Kidney (tissue), 14 donors: ENCODE measurements around the gene MPDU1. TPM values are rescaled to one million over a fixed set of nuclear protein-coding genes. Genes with fewer than 3 reads are reported as not detected.
A peak's percentile ranks its signal among the peaks of the same experiment; 100 is the strongest.

ENCODE experiments used
- DNase-seq, 5 donors: peaks; one replicate each; pipeline ENCODE4 v3.0.0-alpha.2; 2013 to 2020
- FAIRE-seq: peaks from 2 replicates; lab custom pipeline; 2012; peaks lifted over from hg19 to GRCh38; lab: Jason Lieb, UNC
- H3K27ac ChIP-seq, 2 donors: one replicate each; pipeline ENCODE4 v1.7.0; 2013; ENCODE audit warnings: low read depth in 2 of 2, low read length in 2 of 2, inconsistent platforms in 1 of 2
- H3K27me3 ChIP-seq: one replicate; pipeline ENCODE4 v1.7.1; 2013; ENCODE audit warnings: low read length, inconsistent platforms; ENCODE audit not compliant: control insufficient read depth, insufficient read depth
- H3K36me3 ChIP-seq, 3 donors: one replicate each; pipeline versions ENCODE4 v1.7.0 to v1.7.1; 2013; ENCODE audit warnings: low read length in 3 of 3, control low read depth in 1 of 3, inconsistent platforms in 1 of 3; ENCODE audit not compliant: insufficient read depth in 3 of 3, control insufficient read depth in 2 of 3
- H3K4me1 ChIP-seq, 3 donors: one replicate each; pipeline versions ENCODE4 v1.7.0 to v1.7.1; 2013; ENCODE audit warnings: low read length in 3 of 3, inconsistent platforms in 1 of 3, low read depth in 1 of 3; ENCODE audit not compliant: control insufficient read depth in 2 of 3, insufficient read depth in 2 of 3
- H3K4me3 ChIP-seq, 3 donors: one replicate each; pipeline versions ENCODE4 v1.7.0 to v1.8.1; 2013; ENCODE audit warnings: low read length in 3 of 3, control low read depth in 1 of 3, inconsistent platforms in 1 of 3
- H3K9ac ChIP-seq, 3 donors: one replicate each; pipeline versions ENCODE4 v1.7.0 to v1.7.1; 2013; ENCODE audit warnings: low read length in 3 of 3, control low read depth in 1 of 3, inconsistent platforms in 1 of 3
- H3K9me3 ChIP-seq, 3 donors: one replicate each; pipeline versions ENCODE4 v1.7.0 to v1.7.1; 2013; ENCODE audit warnings: low read length in 3 of 3, control low read depth in 1 of 3, inconsistent platforms in 1 of 3; ENCODE audit not compliant: control insufficient read depth in 2 of 3, insufficient read depth in 1 of 3
- intact Hi-C: fragments of 100-400 bp; cut with DNase I; formaldehyde crosslinking; loops from one replicate; pipeline ENCODE4 v1.11.1; 2022
- polyA plus RNA-seq: library from polyadenylated mRNA; stranded (reverse); fragments of 350-450 nt; fragmentation: Illumina TruSeq; extraction: RNeasy Lipid Tissue Mini Kit (QIAGEN cat#74804); gene quantifications from one replicate; pipeline ENCODE4 v1.2.3, GENCODE V29; 2014; ENCODE audit warnings: low read depth, low replicate concordance; ENCODE audit not compliant: insufficient read depth
- total RNA-seq: library from RNA; stranded (reverse); fragmentation: NEBNext Ultra II Directional; extraction: Animal tissue kit (Norgen Biotek cat#: 25700); gene quantifications from one replicate; pipeline ENCODE4 v1.2.1, GENCODE V29; 2021
- TF ChIP-seq, protein P1 (sequence below): IDR thresholded peaks from 3 replicates; pipeline ENCODE4 v1.5.1; 2012; ENCODE audit warnings: mild to moderate bottlenecking, moderate library complexity, borderline replicate concordance; ENCODE audit not compliant: insufficient read depth; ENCODE audit errors: extremely low read depth
- donor health status: control.
- donor health status: control.
- donor health status: control.
- donor health status: control.
- donor health status: control.
- donor health status: DM: yes; HTN: yes; CAD: no.
- donor health status: Normal renal cell carcinoma (clear cell type).

MPDU1 gene
- total and polyA plus RNA-seq, 2 donors from 2014 or later: 54.2 to 145 TPM

- H3K4me3 ChIP-seq: no peak within 1 kb of the TSS
- no peaks in the 10 kb centered on the region for H3K36me3 ChIP-seq
- peak in 1 of 5 donors; percentile 57 for DNase-seq
- TF ChIP-seq, protein P1, sequence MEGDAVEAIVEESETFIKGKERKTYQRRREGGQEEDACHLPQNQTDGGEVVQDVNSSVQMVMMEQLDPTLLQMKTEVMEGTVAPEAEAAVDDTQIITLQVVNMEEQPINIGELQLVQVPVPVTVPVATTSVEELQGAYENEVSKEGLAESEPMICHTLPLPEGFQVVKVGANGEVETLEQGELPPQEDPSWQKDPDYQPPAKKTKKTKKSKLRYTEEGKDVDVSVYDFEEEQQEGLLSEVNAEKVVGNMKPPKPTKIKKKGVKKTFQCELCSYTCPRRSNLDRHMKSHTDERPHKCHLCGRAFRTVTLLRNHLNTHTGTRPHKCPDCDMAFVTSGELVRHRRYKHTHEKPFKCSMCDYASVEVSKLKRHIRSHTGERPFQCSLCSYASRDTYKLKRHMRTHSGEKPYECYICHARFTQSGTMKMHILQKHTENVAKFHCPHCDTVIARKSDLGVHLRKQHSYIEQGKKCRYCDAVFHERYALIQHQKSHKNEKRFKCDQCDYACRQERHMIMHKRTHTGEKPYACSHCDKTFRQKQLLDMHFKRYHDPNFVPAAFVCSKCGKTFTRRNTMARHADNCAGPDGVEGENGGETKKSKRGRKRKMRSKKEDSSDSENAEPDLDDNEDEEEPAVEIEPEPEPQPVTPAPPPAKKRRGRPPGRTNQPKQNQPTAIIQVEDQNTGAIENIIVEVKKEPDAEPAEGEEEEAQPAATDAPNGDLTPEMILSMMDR: no peak
- FAIRE-seq: no peak
- no peak within 1 kb of the TSS for H3K27ac ChIP-seq
- no peak within 1 kb of the TSS for H3K9ac ChIP-seq
- intact Hi-C loops: no loop called here
- H3K9me3 ChIP-seq: no peaks in the 10 kb centered on the region
- H3K4me1 ChIP-seq: peaks cover 0 to 9% (median 9%) of the 10 kb centered on the region in 3 donors
- no peaks in the 10 kb centered on the region for H3K27me3 ChIP-seq
Observed at GRCh38 chr17:7629939-7630571, 46.4 kb downstream of the MPDU1 start, which contains the start of gene SHBG. Gene SHBG, plus strand, starts transcription at chr17:7630135. Its CDS starts 38 bp downstream, at chr17:7630173.

GRCh38 chr17:7631398-7632380 lies 48.0 kb downstream of the MPDU1 start:
- TF ChIP-seq, protein P1: no peak
- Histone ChIP-seq H3K4me3 (no peak overlapping the region), H3K4me1 (peaks cover 0 to 9% (median 9%) of the 10 kb centered on the region in 3 donors), H3K9me3 (no peaks in the 10 kb centered on the region), H3K27me3 (no peaks in the 10 kb centered on the region), H3K36me3 (no peaks in the 10 kb centered on the region), H3K27ac (peak overlapping the region in 1 of 2 donors; percentile 49), H3K9ac (peak overlapping the region in 1 of 3 donors; percentile 34)
- FAIRE-seq (no peak), DNase-seq (no peak)
- intact Hi-C loops: no loop called here

DNA sequence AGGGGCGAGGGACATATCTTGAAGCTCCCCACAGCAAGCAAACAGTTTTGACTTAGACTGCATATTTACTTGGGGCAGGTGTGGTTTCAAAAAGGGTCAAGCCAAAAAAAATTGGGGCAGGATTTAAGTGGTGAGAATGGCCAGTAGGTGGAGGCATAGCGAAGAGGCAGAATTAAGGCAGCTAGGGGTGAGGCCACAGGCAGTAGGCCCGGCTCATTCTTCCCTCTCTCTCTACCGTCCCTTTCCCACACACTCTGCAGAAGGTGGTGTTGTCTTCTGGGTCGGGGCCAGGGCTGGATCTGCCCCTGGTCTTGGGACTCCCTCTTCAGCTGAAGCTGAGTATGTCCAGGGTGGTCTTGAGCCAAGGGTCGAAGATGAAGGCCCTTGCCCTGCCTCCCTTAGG lies 48.8 kb downstream of the MPDU1 start:
- no peaks in the 10 kb centered on the region for H3K36me3 ChIP-seq
- H3K9ac ChIP-seq: no peak overlapping the region
- intact Hi-C loops: no loop called here
- H3K9me3 ChIP-seq: no peaks in the 10 kb centered on the region
- FAIRE-seq (no peak), DNase-seq (no peak)
- no peak overlapping the region for H3K27ac ChIP-seq
- peaks cover 0 to 9% (median 7%) of the 10 kb centered on the region in 3 donors for H3K4me1 ChIP-seq
- TF ChIP-seq, protein P1: peak; percentile 24
- no peaks in the 10 kb centered on the region for H3K27me3 ChIP-seq
- H3K4me3 ChIP-seq: no peak overlapping the region
